NCI-H1092 treated with DMSO at 0.1 percent for 48 hours (cell line): ENCODE data around the gene ADRA2C.
"Not testable (repeated sequence)": the region's sequence is repeated elsewhere in the genome, so short reads cannot be mapped to it uniquely, and the experiment has no call there.

Experiments used
- DNase-seq: peaks from one replicate; lab custom pipeline; 2025; lab: John Stamatoyannopoulos, UW

The ADRA2C gene

GRCh38 chr4:3813151-3814052 lies 47.2 kb downstream of the ADRA2C start:
- DNase-seq, result no peak

- no peak for DNase-seq
These were observed 47.9 kb downstream of the ADRA2C start for GRCh38 chr4:3814053-3814570.

GRCh38 chr4:3814838-3815237 lies 48.7 kb downstream of the ADRA2C start:
- not testable (repeated sequence) for DNase-seq

GRCh38 chr4:3816256-3816825 lies 50.2 kb downstream of the ADRA2C start:
- DNase-seq, result no peak

- no peak for DNase-seq
These were observed 51.1 kb downstream of the ADRA2C start for GRCh38 chr4:3816983-3817960.
